PC-3 (cell line): ENCODE results near the gene CCNDBP1. TPM values are rescaled to one million over a fixed set of nuclear protein-coding genes. Genes with fewer than 3 reads are reported as not detected.

ENCODE experiments used
- ATAC-seq: fragments of 200-7000 bp; cut with Tn5 transposase; 2 replicates; pipeline ENCODE4 v1.9.1; 2020; ENCODE audit warnings: mild to moderate bottlenecking, moderate library complexity
- BruUV-seq: library from RNA; stranded (reverse); fragments of 400-500 nt; replicated peaks from 2 replicates; lab custom pipeline; 2021; lab: Mats Ljungman, UMichigan
- CTCF ChIA-PET: fragments of 300-600 bp; sonication (Branson Sonifier 250); formaldehyde crosslinking; loops from one replicate; lab custom pipeline; 2022; ENCODE audit warnings: antibody characterized with exemption; lab: Charles Lee
- POLR2A ChIA-PET: fragments of 300-600 bp; sonication (Branson Sonifier 250); formaldehyde crosslinking; loops from one replicate; lab custom pipeline; 2022; ENCODE audit warnings: antibody characterized with exemption; ENCODE audit not compliant: unreplicated experiment; lab: Charles Lee
- DNase-seq: peaks from one replicate; pipeline ENCODE4 v3.0.0-alpha.2; 2015
- H2AFZ ChIP-seq: fragments of 300-600 bp; sonication (generic); 2 replicates; pipeline ENCODE4 v1.6.0; 2016; ENCODE audit warnings: antibody characterized with exemption, low read length
- H3F3A ChIP-seq: fragments of 300-600 bp; sonication (generic); one replicate; pipeline ENCODE4 v1.6.0; 2017; ENCODE audit warnings: antibody characterized with exemption, low read length, control low read depth, mild to moderate bottlenecking; ENCODE audit not compliant: unreplicated experiment
- H3K27ac ChIP-seq: fragments of 300-600 bp; sonication (generic); 2 replicates; pipeline ENCODE4 v1.5.1; 2016; ENCODE audit warnings: mild to moderate bottlenecking, low read length
- H3K27me3 ChIP-seq: fragments of 300-600 bp; sonication (generic); 2 replicates; pipeline ENCODE4 v1.6.1; 2016; ENCODE audit warnings: low read length, mixed read lengths
- H3K36me3 ChIP-seq: fragments of 300-600 bp; sonication (generic); 2 replicates; pipeline ENCODE4 v1.6.1; 2016; ENCODE audit warnings: low read depth, mixed run types, low read length, mixed read lengths
- H3K4me1 ChIP-seq: fragments of 300-600 bp; sonication (generic); 2 replicates; pipeline ENCODE4 v1.5.1; 2016; ENCODE audit warnings: low read length; ENCODE audit not compliant: insufficient read depth
- H3K4me2 ChIP-seq: fragments of 300-600 bp; sonication (generic); 2 replicates; pipeline ENCODE4 v1.6.0; 2016; ENCODE audit warnings: low read length
- H3K4me3 ChIP-seq: fragments of 300-600 bp; sonication (generic); 2 replicates; pipeline ENCODE4 v1.5.1; 2016; ENCODE audit warnings: mild to moderate bottlenecking, low read length, mixed read lengths
- H3K79me2 ChIP-seq: fragments of 300-600 bp; sonication (generic); 2 replicates; pipeline ENCODE4 v1.6.1; 2017; ENCODE audit warnings: low read length, mixed read lengths
- H3K9ac ChIP-seq: fragments of 300-600 bp; sonication (generic); 2 replicates; pipeline ENCODE4 v1.6.0; 2016; ENCODE audit warnings: mild to moderate bottlenecking, low read length
- H3K9me2 ChIP-seq: fragments of 300-600 bp; sonication (generic); replicated peaks from 2 replicates; pipeline ENCODE4 v1.6.1; 2016; ENCODE audit warnings: mixed run types, low read length, mixed read lengths
- H3K9me3 ChIP-seq: fragments of 300-600 bp; sonication (generic); 2 replicates; pipeline ENCODE4 v1.6.1; 2016; ENCODE audit warnings: low read length, mixed read lengths
- H4K20me1 ChIP-seq: fragments of 300-600 bp; sonication (generic); 2 replicates; pipeline ENCODE4 v1.6.1; 2016; ENCODE audit warnings: low read length, mixed read lengths
- EZH2 ChIP-seq: fragments of 300-600 bp; sonication (generic); IDR thresholded peaks from one replicate; pipeline ENCODE4 v1.6.1; 2017; ENCODE audit warnings: antibody characterized with exemption, mild to moderate bottlenecking, low read length; ENCODE audit not compliant: unreplicated experiment
- EZH2phosphoT487 ChIP-seq: fragments of 300-600 bp; sonication (generic); IDR thresholded peaks from 2 replicates; pipeline ENCODE4 v1.6.1; 2018; ENCODE audit warnings: mild to moderate bottlenecking, antibody characterized with exemption, low read length, borderline replicate concordance
- intact Hi-C: fragments of 100-400 bp; cut with micrococcal nuclease; formaldehyde crosslinking; loops from 2 replicates; pipeline ENCODE4 v1.9.0; 2023
- total RNA-seq: library from RNA; depleted of rRNA; stranded (reverse); fragments of >200 nt; gene quantifications from 2 replicates; pipeline ENCODE4 v1.2.3, GENCODE V29; 2014
- TF ChIP-seq, protein P1 (sequence below): fragments of 300-600 bp; sonication (generic); conservative IDR thresholded peaks from 2 replicates; pipeline ENCODE4 v1.5.1; 2017; ENCODE audit warnings: antibody characterized with exemption, low read depth, mild to moderate bottlenecking, low read length

Gene CCNDBP1
- total RNA-seq, 1 experiment from 2014 or later, result 34.3 TPM

DNA sequence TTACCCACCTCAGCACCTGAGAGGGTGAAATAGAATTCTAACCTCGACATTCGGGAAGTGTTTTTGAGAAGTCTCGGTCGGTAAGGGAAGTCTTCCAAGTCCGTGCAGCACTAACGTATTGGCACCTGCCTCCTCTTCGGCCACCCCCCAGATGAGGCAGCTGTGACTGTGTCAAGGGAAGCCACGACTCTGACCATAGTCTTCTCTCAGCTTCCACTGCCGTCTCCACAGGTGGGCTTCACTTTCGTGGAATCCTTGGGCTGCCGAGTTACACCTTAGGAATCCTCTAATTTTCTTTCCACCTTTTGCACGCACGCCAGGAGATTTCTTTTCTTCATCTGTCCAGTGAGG lies 775 bp downstream of the CCNDBP1 start:
- ChIA-PET POLR2A (no interaction called here), CTCF (interaction anchor here (0.6 kb wide), 1 partner anchor 92 kb away, joined by 5 read pairs; no protein-coding TSS in a partner anchor)
- Histone ChIP-seq H3F3A (no peaks in the 10 kb centered on the region), H3K9me2 (no peaks in the 10 kb centered on the region), H3K27me3 (no peaks in the 10 kb centered on the region), H3K36me3 (no peaks in the 10 kb centered on the region; the same call in 1 of the 2 replicates), H3K9ac (peak overlapping the region; percentile 62), H4K20me1 (no peaks in the 10 kb centered on the region), H3K79me2 (peaks cover 6% of the 10 kb centered on the region; the same call in 1 of the 2 replicates), H3K9me3 (no peaks in the 10 kb centered on the region), H2AFZ (peak overlapping the region; percentile 85), H3K4me3 (peak overlapping the region; percentile 92), H3K27ac (no peak overlapping the region), H3K4me1 (peaks cover 24% of the 10 kb centered on the region), H3K4me2 (peak overlapping the region; percentile 96)
- TSS peak; percentile 37 for BruUV-seq
- TF ChIP-seq, protein P1, sequence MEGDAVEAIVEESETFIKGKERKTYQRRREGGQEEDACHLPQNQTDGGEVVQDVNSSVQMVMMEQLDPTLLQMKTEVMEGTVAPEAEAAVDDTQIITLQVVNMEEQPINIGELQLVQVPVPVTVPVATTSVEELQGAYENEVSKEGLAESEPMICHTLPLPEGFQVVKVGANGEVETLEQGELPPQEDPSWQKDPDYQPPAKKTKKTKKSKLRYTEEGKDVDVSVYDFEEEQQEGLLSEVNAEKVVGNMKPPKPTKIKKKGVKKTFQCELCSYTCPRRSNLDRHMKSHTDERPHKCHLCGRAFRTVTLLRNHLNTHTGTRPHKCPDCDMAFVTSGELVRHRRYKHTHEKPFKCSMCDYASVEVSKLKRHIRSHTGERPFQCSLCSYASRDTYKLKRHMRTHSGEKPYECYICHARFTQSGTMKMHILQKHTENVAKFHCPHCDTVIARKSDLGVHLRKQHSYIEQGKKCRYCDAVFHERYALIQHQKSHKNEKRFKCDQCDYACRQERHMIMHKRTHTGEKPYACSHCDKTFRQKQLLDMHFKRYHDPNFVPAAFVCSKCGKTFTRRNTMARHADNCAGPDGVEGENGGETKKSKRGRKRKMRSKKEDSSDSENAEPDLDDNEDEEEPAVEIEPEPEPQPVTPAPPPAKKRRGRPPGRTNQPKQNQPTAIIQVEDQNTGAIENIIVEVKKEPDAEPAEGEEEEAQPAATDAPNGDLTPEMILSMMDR, result 0 out of 2 replicates have a peak, but pooled peaks have one; percentile 2
- TF ChIP-seq EZH2phosphoT487, result no peak
- DNase-seq (peak; percentile 28), ATAC-seq (peak; percentile 13)
- intact Hi-C loops, result loop anchor here (2.0 to 10.0 kb wide), 3 partner anchors 51 to 481 kb away; partner anchors contain the start of gene UBR1

- Histone ChIP-seq H3K4me1 (peaks cover 24% of the 10 kb centered on the region), H3F3A (no peaks in the 10 kb centered on the region), H3K27ac (no peak overlapping the region), H2AFZ (no peak overlapping the region), H3K9me2 (no peaks in the 10 kb centered on the region), H3K36me3 (peaks cover 11% of the 10 kb centered on the region; the same call in 1 of the 2 replicates), H3K4me2 (no peak overlapping the region; the same call in 1 of the 2 replicates), H3K4me3 (no peak overlapping the region), H3K27me3 (no peaks in the 10 kb centered on the region), H3K79me2 (peaks cover 6% of the 10 kb centered on the region; the same call in 1 of the 2 replicates), H4K20me1 (no peaks in the 10 kb centered on the region), H3K9ac (no peak overlapping the region), H3K9me3 (no peaks in the 10 kb centered on the region)
- no TSS peak for BruUV-seq
- DNase-seq (peak; percentile 76), ATAC-seq (no peak)
- POLR2A ChIA-PET, result no interaction called here
- intact Hi-C loops, result loop anchor here (1.0 to 10.0 kb wide), 5 partner anchors 17 to 483 kb away; partner anchors contain the start of gene UBR1
- no peak for TF ChIP-seq EZH2phosphoT487
- TF ChIP-seq, protein P1, result peak; percentile 69
- CTCF ChIA-PET, result no interaction called here
Measured at GRCh38 chr15:43187544-43188155, 2.4 kb downstream of the CCNDBP1 start.

GRCh38 chr15:43189296-43189695 lies 4.1 kb downstream of the CCNDBP1 start:
- ChIA-PET POLR2A (no interaction called here), CTCF (no interaction called here)
- Histone ChIP-seq H3F3A (no peaks in the 10 kb centered on the region), H3K4me3 (no peak overlapping the region), H3K27me3 (no peaks in the 10 kb centered on the region), H4K20me1 (no peaks in the 10 kb centered on the region), H3K9me2 (no peaks in the 10 kb centered on the region), H3K9me3 (no peaks in the 10 kb centered on the region), H3K9ac (no peak overlapping the region), H3K4me2 (no peak overlapping the region), H3K27ac (no peak overlapping the region), H2AFZ (no peak overlapping the region), H3K36me3 (peaks cover 20% of the 10 kb centered on the region; the same call in 1 of the 2 replicates), H3K79me2 (peaks cover 6% of the 10 kb centered on the region; the same call in 1 of the 2 replicates), H3K4me1 (peaks cover 13% of the 10 kb centered on the region; the same call in 1 of the 2 replicates)
- TF ChIP-seq, protein P1, result no peak
- TF ChIP-seq EZH2 (no peak), EZH2phosphoT487 (no peak)
- intact Hi-C loops, result loop anchor here (10.0 kb wide), 2 partner anchors 84 to 484 kb away; partner anchors contain the start of gene UBR1
- DNase-seq, result no peak
- ATAC-seq, result no peak
- no TSS peak for BruUV-seq
